Measurements from ENCODE around the gene TICAM2. TPM values are rescaled to one million over a fixed set of nuclear protein-coding genes. Genes with fewer than 3 reads are reported as not detected.

TICAM2 gene
- total RNA-seq, 1 experiment from 2014 or later: 0.24 TPM

- H3K27me3 Mint-ChIP-seq (ENCODE audit: low read depth): no peaks in the 10 kb centered on the region
- Histone ChIP-seq H4K20me1 (ENCODE audit: control insufficient read depth, insufficient read depth, insufficient read length) (no peaks in the 10 kb centered on the region), H3K79me1 (ENCODE audit: insufficient read depth, low read depth, low read length, poor library complexity, severe bottlenecking) (no peaks in the 10 kb centered on the region), H2BK120ac (ENCODE audit: low read depth, low read length, poor library complexity, severe bottlenecking) (no peak overlapping the region), H3K23me2 (ENCODE audit: insufficient read length, low read depth, low read length, poor library complexity, severe bottlenecking) (no peaks in the 10 kb centered on the region), H4K8ac (replicated peaks; ENCODE audit: insufficient read length, low read depth, low read length) (no peak overlapping the region), H3T11ph (ENCODE audit: low read length) (no peak overlapping the region), H3K56ac (ENCODE audit: insufficient read length, low read depth, low read length) (no peak overlapping the region), H3K4me2 (ENCODE audit: insufficient read depth, insufficient read length, low read length) (no peak overlapping the region), H3K27ac (ENCODE audit: insufficient read length, low read depth, low read length) (no peak overlapping the region), H3K9ac (ENCODE audit: extremely low read depth, insufficient read length, low read length) (no peak overlapping the region), H3K14ac (ENCODE audit: insufficient read depth, low read length) (no peak overlapping the region), H3K18ac (ENCODE audit: insufficient read length, low read depth, low read length) (no peak overlapping the region), H4K91ac (ENCODE audit: insufficient read length, low read depth, low read length) (no peak overlapping the region), H2BK15ac (ENCODE audit: low read depth, low read length) (no peak overlapping the region), H3K27me3 (ENCODE audit: insufficient read depth, low read length) (no peaks in the 10 kb centered on the region), H2BK5ac (ENCODE audit: insufficient read length, low read length) (no peak overlapping the region), H3K4me1 (ENCODE audit: insufficient read depth, low read length) (no peaks in the 10 kb centered on the region; the same call in 1 of the 2 replicates), H2BK20ac (ENCODE audit: low read depth, low read length, poor library complexity, severe bottlenecking) (no peak overlapping the region), H2AK5ac (ENCODE audit: insufficient read length, low read length) (no peak overlapping the region), H2AFZ (ENCODE audit: low read length) (no peak overlapping the region), H3K4ac (ENCODE audit: low read depth, low read length) (no peak overlapping the region), H3K23ac (ENCODE audit: insufficient read length, low read depth, low read length) (no peak overlapping the region), H3K79me2 (ENCODE audit: insufficient read depth, low read length) (no peaks in the 10 kb centered on the region), H3K9me3 (ENCODE audit: control insufficient read depth, low read depth, low read length) (no peaks in the 10 kb centered on the region), H4K5ac (ENCODE audit: insufficient read length, low read depth, low read length) (no peak overlapping the region), H2BK12ac (ENCODE audit: insufficient read length, low read depth, low read length) (no peak overlapping the region)
- peaks cover 2 to 3% of the 10 kb centered on the region in 2 experiments for H3K4me1 Mint-ChIP-seq
- TF ChIP-seq, protein P1, sequence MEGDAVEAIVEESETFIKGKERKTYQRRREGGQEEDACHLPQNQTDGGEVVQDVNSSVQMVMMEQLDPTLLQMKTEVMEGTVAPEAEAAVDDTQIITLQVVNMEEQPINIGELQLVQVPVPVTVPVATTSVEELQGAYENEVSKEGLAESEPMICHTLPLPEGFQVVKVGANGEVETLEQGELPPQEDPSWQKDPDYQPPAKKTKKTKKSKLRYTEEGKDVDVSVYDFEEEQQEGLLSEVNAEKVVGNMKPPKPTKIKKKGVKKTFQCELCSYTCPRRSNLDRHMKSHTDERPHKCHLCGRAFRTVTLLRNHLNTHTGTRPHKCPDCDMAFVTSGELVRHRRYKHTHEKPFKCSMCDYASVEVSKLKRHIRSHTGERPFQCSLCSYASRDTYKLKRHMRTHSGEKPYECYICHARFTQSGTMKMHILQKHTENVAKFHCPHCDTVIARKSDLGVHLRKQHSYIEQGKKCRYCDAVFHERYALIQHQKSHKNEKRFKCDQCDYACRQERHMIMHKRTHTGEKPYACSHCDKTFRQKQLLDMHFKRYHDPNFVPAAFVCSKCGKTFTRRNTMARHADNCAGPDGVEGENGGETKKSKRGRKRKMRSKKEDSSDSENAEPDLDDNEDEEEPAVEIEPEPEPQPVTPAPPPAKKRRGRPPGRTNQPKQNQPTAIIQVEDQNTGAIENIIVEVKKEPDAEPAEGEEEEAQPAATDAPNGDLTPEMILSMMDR (conservative IDR thresholded peaks at IDR 0.05): no peak
- H3K4me3 Mint-ChIP-seq: no peak overlapping the region
- no peaks in the 10 kb centered on the region for H3K36me3 Mint-ChIP-seq (ENCODE audit: insufficient read depth in 1 of 3, low read depth in 3 of 3)
- H3K27ac Mint-ChIP-seq: no peak overlapping the region
- H3K9me3 Mint-ChIP-seq: no peaks in the 10 kb centered on the region
- no peak for DNase-seq
- no CpG with 5 or more reads among the region's 1 CpG for WGBS (ENCODE audit: extremely low coverage, insufficient read length, low lambda C conversion rate)
Measured at GRCh38 chr5:115649541-115649940, 47.3 kb upstream of the TICAM2 start.

Data from H9 (cell line).